Fibroblast of villous mesenchyme (primary cell): Measurements from ENCODE around the gene PLA2G15. TPM values are rescaled to one million over a fixed set of nuclear protein-coding genes. Genes with fewer than 3 reads are reported as not detected.

Experiments used
- DNase-seq: peaks from one replicate; pipeline ENCODE4 v3.0.0-alpha.2; 2010; ENCODE audit warnings: low read depth
- H3K4me3 ChIP-seq: 2 replicates; pipeline ENCODE4 v1.5.1; 2011; ENCODE audit warnings: low read depth, mild to moderate bottlenecking, low read length
- total RNA-seq: library from RNA; depleted of rRNA; stranded (reverse); fragments of >200 nt; gene quantifications from 2 replicates; pipeline ENCODE4 v1.2.3, GENCODE V29; 2012
- TF ChIP-seq, protein P1 (sequence below): IDR thresholded peaks from 2 replicates; pipeline ENCODE4 v1.5.1; 2012; ENCODE audit warnings: low read depth, mild to moderate bottlenecking, low read length; ENCODE audit not compliant: insufficient read depth

PLA2G15 gene
- total RNA-seq, 1 donor: 19.9 TPM

DNA sequence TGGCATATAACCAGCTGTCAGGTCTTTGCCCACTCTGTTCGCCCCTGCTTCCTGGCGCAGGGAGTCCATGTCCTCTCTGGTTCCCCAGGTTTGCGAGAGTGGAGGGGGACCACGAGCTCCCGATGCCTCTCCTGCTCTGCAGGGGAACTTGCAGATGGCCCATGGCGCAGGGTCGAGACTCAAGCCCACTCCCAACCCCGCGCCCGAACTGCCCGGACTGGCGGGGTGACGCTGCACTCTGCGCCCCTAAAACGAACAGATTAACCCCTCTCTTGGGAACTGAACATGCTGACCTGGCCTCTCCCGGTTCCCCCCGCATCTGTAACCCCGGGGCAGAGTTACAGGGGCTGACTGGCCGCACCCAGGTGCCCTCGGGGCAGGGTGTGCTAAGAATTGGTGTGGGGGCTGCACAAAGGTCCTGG lies 681 bp upstream of the PLA2G15 start:
- H3K4me3 ChIP-seq: peak overlapping the region; percentile 98
- no peak for DNase-seq
- TF ChIP-seq, protein P1, sequence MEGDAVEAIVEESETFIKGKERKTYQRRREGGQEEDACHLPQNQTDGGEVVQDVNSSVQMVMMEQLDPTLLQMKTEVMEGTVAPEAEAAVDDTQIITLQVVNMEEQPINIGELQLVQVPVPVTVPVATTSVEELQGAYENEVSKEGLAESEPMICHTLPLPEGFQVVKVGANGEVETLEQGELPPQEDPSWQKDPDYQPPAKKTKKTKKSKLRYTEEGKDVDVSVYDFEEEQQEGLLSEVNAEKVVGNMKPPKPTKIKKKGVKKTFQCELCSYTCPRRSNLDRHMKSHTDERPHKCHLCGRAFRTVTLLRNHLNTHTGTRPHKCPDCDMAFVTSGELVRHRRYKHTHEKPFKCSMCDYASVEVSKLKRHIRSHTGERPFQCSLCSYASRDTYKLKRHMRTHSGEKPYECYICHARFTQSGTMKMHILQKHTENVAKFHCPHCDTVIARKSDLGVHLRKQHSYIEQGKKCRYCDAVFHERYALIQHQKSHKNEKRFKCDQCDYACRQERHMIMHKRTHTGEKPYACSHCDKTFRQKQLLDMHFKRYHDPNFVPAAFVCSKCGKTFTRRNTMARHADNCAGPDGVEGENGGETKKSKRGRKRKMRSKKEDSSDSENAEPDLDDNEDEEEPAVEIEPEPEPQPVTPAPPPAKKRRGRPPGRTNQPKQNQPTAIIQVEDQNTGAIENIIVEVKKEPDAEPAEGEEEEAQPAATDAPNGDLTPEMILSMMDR: no peak

DNA sequence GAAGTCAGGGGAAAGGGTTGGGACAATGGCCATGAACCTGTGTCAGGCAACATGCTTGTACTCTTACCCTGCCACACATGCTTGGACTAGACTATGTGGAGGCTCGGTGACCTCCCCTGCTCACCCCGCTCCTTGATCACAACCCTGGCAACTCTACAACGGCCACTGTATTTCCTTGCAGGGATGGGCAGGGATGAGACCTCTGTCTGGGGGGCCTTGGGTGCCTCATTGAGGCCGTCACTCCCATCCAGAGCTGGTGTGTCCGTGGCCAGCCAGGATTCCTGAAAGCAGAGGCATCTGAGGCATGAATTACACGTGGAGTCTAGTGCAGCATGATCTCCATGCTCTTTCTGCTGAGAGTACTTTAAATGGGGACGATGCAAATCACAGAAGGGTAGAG lies 948 bp downstream of the PLA2G15 start:
- DNase-seq: no peak
- TF ChIP-seq, protein P1: no peak
- peak overlapping the region; percentile 98 for H3K4me3 ChIP-seq

GRCh38 chr16:68246666-68247065 lies 1.5 kb downstream of the PLA2G15 start:
- TF ChIP-seq, protein P1: no peak
- DNase-seq: peak; percentile 32
- H3K4me3 ChIP-seq: no peak overlapping the region

- no peak for DNase-seq
- TF ChIP-seq, protein P1: no peak
- H3K4me3 ChIP-seq: no peak overlapping the region
Measured at GRCh38 chr16:68247400-68247799, 2.2 kb downstream of the PLA2G15 start.

- DNase-seq: no peak
- TF ChIP-seq, protein P1: no peak
- no peak overlapping the region for H3K4me3 ChIP-seq
Measured at GRCh38 chr16:68247932-68248331, 2.8 kb downstream of the PLA2G15 start.

DNA sequence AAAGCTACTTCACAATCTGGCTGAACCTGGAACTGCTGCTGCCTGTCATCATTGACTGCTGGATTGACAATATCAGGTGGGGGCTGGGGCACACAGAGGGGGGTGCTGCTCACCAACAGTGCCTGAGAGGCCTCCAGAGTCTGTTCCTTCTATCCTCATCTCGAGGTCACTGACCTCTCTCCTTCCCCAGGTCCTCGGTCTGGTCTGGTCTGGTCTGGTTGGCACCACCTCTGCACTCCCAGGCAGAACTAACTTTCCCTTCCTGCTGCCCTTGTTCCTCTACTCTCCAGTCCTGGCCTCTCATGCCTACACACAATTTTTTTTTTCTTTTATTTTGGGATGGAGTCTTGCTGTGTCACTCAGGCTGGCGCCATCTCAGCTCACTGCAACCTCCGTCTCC lies 4.2 kb downstream of the PLA2G15 start:
- TF ChIP-seq, protein P1: no peak
- H3K4me3 ChIP-seq: no peak overlapping the region
- no peak for DNase-seq

DNA sequence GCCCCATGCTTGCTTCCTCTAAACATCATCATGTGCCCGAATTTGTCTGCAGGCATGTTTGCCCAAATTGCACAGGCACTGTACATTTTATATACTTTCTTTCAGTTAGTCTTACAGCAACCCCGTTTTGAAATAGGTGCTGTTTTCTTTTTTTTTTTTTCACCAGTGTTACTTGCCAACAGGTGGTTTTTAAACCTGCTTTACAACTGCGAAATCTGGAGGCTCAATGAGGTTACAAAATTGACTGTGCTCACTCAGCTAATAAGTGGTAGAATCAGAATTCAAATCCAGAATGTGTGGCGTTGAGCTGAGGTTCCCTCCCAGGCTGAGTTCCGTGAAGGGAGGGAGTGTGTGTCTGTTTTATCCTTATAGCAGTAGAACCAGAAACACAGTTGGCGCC lies 5.8 kb downstream of the PLA2G15 start:
- no peak for DNase-seq
- TF ChIP-seq, protein P1: no peak
- H3K4me3 ChIP-seq: no peak overlapping the region
